Measurements from ENCODE around the gene CHST7.

The CHST7 gene

DNA sequence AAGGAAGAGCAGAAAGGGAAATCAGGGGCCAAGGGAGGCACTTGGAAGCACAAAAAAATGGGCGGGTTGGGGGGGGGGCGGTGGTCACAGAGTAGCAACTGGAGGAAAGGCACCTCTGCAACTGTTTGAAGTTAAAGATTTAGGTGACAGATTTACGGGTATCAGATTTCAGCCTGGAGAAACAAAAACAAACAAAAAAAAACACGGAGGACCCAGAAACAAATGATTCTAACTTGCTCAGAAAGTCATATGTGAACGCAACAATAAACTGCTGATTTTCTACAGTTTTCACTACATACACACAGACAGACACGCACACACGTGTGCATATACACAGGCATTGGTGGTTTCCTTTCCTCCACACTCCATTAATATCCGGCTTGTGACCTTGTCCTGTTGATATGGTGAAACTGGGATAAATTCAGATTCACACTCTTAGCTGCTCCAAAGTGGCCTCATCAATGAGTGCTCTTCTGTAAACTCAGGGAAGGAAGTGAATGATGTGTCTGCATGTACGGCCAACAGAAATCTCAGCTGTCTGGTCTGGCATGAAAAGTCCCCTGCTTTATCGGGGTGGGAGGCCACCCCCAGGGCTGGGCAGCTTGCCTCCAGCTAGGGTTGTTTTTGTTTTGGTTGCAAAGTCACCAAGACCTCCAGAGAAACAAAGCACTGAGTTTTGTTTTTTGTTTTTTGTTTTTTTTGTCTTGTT is 54.3 kb downstream of the CHST7 start:
- no peak overlapping the region for H3K27ac ChIP-seq
- ChIA-PET CTCF (interaction anchor here (0.7 kb wide), 1 partner anchor 21 kb away, joined by 3 read pairs; no protein-coding TSS in a partner anchor), POLR2A (ENCODE audit: low non-redundant PET) (no interaction called here)
- TF ChIP-seq, protein P1, sequence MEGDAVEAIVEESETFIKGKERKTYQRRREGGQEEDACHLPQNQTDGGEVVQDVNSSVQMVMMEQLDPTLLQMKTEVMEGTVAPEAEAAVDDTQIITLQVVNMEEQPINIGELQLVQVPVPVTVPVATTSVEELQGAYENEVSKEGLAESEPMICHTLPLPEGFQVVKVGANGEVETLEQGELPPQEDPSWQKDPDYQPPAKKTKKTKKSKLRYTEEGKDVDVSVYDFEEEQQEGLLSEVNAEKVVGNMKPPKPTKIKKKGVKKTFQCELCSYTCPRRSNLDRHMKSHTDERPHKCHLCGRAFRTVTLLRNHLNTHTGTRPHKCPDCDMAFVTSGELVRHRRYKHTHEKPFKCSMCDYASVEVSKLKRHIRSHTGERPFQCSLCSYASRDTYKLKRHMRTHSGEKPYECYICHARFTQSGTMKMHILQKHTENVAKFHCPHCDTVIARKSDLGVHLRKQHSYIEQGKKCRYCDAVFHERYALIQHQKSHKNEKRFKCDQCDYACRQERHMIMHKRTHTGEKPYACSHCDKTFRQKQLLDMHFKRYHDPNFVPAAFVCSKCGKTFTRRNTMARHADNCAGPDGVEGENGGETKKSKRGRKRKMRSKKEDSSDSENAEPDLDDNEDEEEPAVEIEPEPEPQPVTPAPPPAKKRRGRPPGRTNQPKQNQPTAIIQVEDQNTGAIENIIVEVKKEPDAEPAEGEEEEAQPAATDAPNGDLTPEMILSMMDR (conservative IDR thresholded peaks at IDR 0.05; ENCODE audit: low read depth): no peak
- no peak for DNase-seq (ENCODE audit: low spot score)

DNA sequence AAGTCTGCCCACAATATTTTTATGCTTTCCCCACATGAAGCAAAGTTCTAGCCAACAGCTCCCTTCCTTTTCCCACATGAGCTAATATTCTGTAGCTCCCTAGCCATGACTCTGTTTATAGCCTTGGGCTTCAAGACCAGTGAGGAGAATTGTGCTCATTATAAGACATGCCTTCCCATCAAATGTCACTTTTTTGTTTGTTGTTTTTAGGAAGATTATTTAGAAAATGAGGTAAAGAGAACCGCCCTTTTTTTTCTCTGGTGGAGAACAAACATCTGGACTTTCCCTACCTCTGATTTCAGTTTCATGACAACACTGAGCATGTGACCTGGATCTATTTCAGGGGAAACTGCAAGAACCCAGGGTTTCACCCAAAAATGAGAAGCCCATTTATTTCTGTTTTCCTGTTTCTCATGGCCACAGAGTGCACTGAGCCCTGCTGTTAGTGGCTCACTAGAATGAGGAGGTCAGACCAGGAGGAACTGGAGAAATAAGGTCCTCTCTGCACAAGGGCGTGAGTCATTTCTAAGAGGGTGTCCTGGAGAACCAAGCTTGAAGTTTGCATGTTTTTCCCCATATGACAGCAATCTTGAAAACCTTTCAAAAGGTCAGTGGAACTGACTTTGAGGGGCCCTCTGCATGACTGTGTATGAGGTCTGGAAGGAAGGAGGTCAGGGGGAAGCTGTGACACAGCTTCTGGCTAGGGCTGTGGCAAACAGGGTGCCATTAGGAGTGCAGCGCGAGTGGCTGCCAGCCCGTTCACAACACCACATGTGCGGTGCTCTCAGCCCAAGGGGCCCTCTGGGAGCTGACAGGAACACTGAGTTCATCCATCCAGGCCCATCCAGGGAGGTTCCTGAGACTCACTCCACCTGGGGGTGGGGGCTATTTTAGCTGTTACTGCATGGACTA is 55.2 kb downstream of the CHST7 start:
- DNase-seq (ENCODE audit: low spot score): no peak
- TF ChIP-seq, protein P1 (conservative IDR thresholded peaks at IDR 0.05; ENCODE audit: low read depth): no peak
- ChIA-PET CTCF (interaction anchor here (0.7 kb wide), 1 partner anchor 20 kb away, joined by 3 read pairs; no protein-coding TSS in a partner anchor), POLR2A (ENCODE audit: low non-redundant PET) (interaction anchor here (0.6 kb wide), 1 partner anchor 81 kb away, joined by 3 read pairs; no protein-coding TSS in a partner anchor)
- no peak overlapping the region for H3K27ac ChIP-seq

DNA sequence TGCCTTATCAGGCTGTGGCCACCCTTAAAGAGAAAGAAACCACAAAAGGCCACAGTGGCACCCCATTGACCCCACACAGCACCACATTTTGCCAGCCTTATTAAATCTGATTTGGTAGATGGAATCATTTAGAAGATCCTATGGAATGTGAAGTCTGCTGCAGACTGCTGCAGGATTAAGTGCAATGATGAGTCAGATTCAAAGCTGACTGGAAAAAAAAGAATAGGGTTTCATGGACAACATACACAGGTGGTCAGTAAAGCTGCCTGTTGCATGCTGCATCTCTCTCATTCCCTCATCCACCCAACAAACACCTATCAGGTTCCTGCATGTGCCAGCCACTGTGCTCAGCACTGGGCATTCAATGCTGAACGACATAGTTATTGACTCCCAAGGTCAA is 56.6 kb downstream of the CHST7 start:
- CTCF ChIA-PET: no interaction called here
- POLR2A ChIA-PET (ENCODE audit: low non-redundant PET): no interaction called here
- TF ChIP-seq, protein P1 (conservative IDR thresholded peaks at IDR 0.05; ENCODE audit: low read depth): no peak
- no peak overlapping the region for H3K27ac ChIP-seq
- DNase-seq (ENCODE audit: low spot score): no peak

DNA sequence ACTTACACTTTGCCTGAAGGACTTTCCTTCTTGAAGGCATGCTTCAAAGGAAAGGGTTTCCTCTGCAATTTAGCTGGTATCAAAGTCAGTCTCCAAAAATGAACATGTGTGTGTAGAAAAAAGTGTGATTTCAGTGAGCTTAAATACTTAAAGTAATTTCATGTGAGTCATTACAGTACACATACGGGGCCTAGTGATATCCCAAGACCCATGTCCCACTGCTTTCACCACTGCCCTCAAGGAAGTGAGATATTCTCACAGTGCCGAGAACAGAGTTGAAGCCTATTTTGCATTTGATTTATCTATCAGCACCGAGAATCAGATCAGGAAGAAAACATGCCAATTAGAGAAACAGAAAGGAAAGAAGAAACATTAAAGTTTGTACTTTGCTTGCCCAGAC is 61.0 kb downstream of the CHST7 start:
- CTCF ChIA-PET: no interaction called here
- TF ChIP-seq, protein P1 (conservative IDR thresholded peaks at IDR 0.05; ENCODE audit: low read depth): no peak
- no peak overlapping the region for H3K27ac ChIP-seq
- POLR2A ChIA-PET (ENCODE audit: low non-redundant PET): no interaction called here
- no peak for DNase-seq (ENCODE audit: low spot score)

DNA sequence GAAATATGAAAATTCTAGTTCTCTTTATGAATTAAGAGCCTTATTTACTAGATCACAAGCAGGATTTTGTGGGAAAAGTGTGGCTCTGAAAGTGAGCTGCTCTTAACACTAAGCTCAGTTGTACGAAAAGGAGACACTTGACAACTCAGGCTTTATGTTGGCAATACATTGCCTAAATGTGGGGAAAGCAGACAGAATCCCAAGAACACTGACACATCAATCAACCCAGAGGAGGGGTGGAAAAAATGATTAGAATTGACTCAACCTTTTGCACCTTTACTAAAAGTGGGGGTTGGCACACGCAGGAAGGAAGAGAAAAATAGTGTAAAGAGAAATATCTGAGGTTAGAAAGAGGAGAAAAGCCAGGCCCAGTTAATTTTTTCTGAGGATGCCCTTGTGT is 61.6 kb downstream of the CHST7 start:
- ChIA-PET POLR2A (ENCODE audit: low non-redundant PET) (no interaction called here), CTCF (no interaction called here)

DNA sequence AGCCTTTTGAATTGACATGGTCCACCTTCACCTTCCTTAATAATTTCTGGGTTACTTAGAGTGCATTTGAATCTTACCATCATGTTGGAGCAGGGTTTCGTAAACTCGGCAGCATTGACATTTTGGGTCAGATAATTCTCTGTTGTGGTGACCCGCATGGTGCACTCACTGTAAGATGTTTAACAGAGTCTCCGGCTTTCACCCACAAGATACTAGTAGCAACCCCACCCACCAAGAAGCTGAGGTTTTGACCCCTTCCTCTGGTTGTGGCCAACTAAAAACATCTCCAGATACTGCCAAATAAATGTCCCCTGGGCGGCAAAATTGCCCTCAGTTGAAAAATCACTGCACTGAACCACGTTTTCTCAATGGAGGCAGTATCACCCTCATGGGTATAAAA is 62.7 kb downstream of the CHST7 start:
- ChIA-PET POLR2A (ENCODE audit: low non-redundant PET) (no interaction called here), CTCF (no interaction called here)
- TF ChIP-seq, protein P1 (conservative IDR thresholded peaks at IDR 0.05; ENCODE audit: low read depth): no peak
- DNase-seq (ENCODE audit: low spot score): no peak
- no peak overlapping the region for H3K27ac ChIP-seq

More for the DNA sequence above, 61.6 kb downstream of the CHST7 start:
- DNase-seq (ENCODE audit: low spot score): no peak
- TF ChIP-seq, protein P1 (conservative IDR thresholded peaks at IDR 0.05; ENCODE audit: low read depth): no peak
- no peak overlapping the region for H3K27ac ChIP-seq

Measured in RWPE1 (cell line).